ENCODE measurements around the gene LIMS1. TPM values are rescaled to one million over a fixed set of nuclear protein-coding genes. Genes with fewer than 3 reads are reported as not detected.

The LIMS1 gene
- total RNA-seq, 1 donor: 129 TPM

DNA sequence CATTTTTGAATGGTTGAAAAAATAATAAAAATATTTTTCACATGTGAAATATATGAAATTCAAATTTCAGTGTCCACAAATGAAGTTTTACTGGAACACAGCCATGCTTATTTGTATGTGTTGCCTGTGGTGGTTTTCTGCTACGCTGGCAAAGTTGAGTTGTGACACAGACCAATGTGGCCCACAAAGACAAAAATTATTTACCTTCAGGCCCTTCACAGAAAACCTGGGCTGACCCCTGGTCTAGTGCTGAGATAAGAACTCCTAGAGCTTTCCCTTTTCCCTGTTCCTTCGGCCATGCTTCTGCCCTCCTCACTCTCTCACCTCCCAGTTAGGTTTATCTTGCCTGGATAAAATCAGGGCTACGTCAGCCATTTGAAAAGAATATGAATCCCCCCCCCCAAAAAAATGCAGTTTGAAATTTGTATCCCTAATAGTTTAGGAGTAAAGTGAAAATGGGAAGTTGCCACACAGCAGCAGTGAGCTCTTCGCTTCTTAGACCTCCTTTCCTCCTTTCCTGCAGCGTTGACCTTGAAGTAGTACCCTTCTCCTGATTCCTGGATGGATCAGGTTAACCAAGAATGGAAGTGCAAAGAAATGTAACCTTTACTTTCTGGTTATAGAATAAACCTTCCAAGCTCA, 91.0 kb downstream of the LIMS1 start:
- no peaks in the 10 kb centered on the region for H3K27me3 ChIP-seq (ENCODE audit: insufficient read depth, low read length)
- no peak overlapping the region for H2AFZ ChIP-seq (ENCODE audit: low read length)
- H3K79me2 ChIP-seq (ENCODE audit: insufficient read depth, low read length): peaks cover 76% of the 10 kb centered on the region
- TF ChIP-seq, protein P1, sequence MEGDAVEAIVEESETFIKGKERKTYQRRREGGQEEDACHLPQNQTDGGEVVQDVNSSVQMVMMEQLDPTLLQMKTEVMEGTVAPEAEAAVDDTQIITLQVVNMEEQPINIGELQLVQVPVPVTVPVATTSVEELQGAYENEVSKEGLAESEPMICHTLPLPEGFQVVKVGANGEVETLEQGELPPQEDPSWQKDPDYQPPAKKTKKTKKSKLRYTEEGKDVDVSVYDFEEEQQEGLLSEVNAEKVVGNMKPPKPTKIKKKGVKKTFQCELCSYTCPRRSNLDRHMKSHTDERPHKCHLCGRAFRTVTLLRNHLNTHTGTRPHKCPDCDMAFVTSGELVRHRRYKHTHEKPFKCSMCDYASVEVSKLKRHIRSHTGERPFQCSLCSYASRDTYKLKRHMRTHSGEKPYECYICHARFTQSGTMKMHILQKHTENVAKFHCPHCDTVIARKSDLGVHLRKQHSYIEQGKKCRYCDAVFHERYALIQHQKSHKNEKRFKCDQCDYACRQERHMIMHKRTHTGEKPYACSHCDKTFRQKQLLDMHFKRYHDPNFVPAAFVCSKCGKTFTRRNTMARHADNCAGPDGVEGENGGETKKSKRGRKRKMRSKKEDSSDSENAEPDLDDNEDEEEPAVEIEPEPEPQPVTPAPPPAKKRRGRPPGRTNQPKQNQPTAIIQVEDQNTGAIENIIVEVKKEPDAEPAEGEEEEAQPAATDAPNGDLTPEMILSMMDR (IDR thresholded peaks at IDR 0.05; ENCODE audit: extremely low read depth, low read depth, low read length): no peak
- no peak for DNase-seq (ENCODE audit: insufficient read length, low spot score, missing footprints)
- H3K4me1 ChIP-seq (ENCODE audit: insufficient read depth, low read length): peaks cover 19% of the 10 kb centered on the region
- no peaks in the 10 kb centered on the region for H3K9me3 ChIP-seq (ENCODE audit: low read depth, low read length)
- H3K4me2 ChIP-seq (ENCODE audit: insufficient read depth, low read length): no peak overlapping the region
- H3K36me3 ChIP-seq (ENCODE audit: insufficient read depth, low read length): no peaks in the 10 kb centered on the region
- peaks cover 19% of the 10 kb centered on the region for H4K20me1 ChIP-seq (ENCODE audit: insufficient read depth, low read length)
- H3K4me3 ChIP-seq (ENCODE audit: insufficient read depth, low read length): no peak overlapping the region
- H3K27ac ChIP-seq (ENCODE audit: low read depth, low read length): no peak overlapping the region

- TF ChIP-seq, protein P1 (IDR thresholded peaks at IDR 0.05; ENCODE audit: extremely low read depth, low read depth, low read length): no peak
- peaks cover 76% of the 10 kb centered on the region for H3K79me2 ChIP-seq (ENCODE audit: insufficient read depth, low read length)
- peaks cover 19% of the 10 kb centered on the region for H3K4me1 ChIP-seq (ENCODE audit: insufficient read depth, low read length)
- no peak for DNase-seq (ENCODE audit: insufficient read length, low spot score, missing footprints)
- no peaks in the 10 kb centered on the region for H3K9me3 ChIP-seq (ENCODE audit: low read depth, low read length)
- no peaks in the 10 kb centered on the region for H3K27me3 ChIP-seq (ENCODE audit: insufficient read depth, low read length)
- H3K36me3 ChIP-seq (ENCODE audit: insufficient read depth, low read length): no peaks in the 10 kb centered on the region
- H3K4me2 ChIP-seq (ENCODE audit: insufficient read depth, low read length): no peak overlapping the region
- peaks cover 20% of the 10 kb centered on the region for H4K20me1 ChIP-seq (ENCODE audit: insufficient read depth, low read length)
- H3K27ac ChIP-seq (ENCODE audit: low read depth, low read length): no peak overlapping the region
- no peak overlapping the region for H3K4me3 ChIP-seq (ENCODE audit: insufficient read depth, low read length)
- no peak overlapping the region for H2AFZ ChIP-seq (ENCODE audit: low read length)
These were observed 91.5 kb downstream of the LIMS1 start for GRCh38 chr2:108625828-108626195.

DNA sequence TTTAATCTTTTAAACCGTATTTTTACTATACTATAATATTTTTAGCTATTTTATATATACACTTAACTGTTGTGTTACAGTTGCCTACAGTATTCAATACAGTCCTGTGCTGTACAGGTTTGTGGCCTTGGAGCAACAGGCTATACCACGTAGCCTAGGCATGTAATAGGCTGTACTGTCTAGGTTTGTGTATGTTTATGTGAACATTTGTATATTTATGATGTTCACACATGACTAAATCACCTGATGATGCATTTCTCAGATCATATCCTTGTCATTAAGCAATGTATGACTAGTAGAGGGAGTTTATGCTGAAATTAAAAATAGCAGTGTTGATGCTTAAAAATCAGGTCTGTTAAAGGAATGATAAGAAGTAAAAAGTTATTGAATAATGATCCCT, 92.7 kb downstream of the LIMS1 start:
- no peak for DNase-seq (ENCODE audit: insufficient read length, low spot score, missing footprints)
- peaks cover 76% of the 10 kb centered on the region for H3K79me2 ChIP-seq (ENCODE audit: insufficient read depth, low read length)
- peaks cover 19% of the 10 kb centered on the region for H4K20me1 ChIP-seq (ENCODE audit: insufficient read depth, low read length)

GRCh38 chr2:108627911-108628567, 93.8 kb downstream of the LIMS1 start:
- Histone ChIP-seq H3K9me3 (ENCODE audit: low read depth, low read length) (no peaks in the 10 kb centered on the region), H3K27ac (ENCODE audit: low read depth, low read length) (no peak overlapping the region), H3K27me3 (ENCODE audit: insufficient read depth, low read length) (no peaks in the 10 kb centered on the region), H3K36me3 (ENCODE audit: insufficient read depth, low read length) (no peaks in the 10 kb centered on the region), H3K4me3 (ENCODE audit: insufficient read depth, low read length) (no peak overlapping the region), H4K20me1 (ENCODE audit: insufficient read depth, low read length) (peaks cover 19% of the 10 kb centered on the region), H3K4me2 (ENCODE audit: insufficient read depth, low read length) (no peak overlapping the region), H3K79me2 (ENCODE audit: insufficient read depth, low read length) (peaks cover 80% of the 10 kb centered on the region), H2AFZ (ENCODE audit: low read length) (no peak overlapping the region), H3K4me1 (ENCODE audit: insufficient read depth, low read length) (peaks cover 20% of the 10 kb centered on the region)
- TF ChIP-seq, protein P1 (IDR thresholded peaks at IDR 0.05; ENCODE audit: extremely low read depth, low read depth, low read length): no peak
- DNase-seq (ENCODE audit: insufficient read length, low spot score, missing footprints): no peak

More for the DNA sequence above, 92.7 kb downstream of the LIMS1 start:
- no peaks in the 10 kb centered on the region for H3K27me3 ChIP-seq (ENCODE audit: insufficient read depth, low read length)
- no peaks in the 10 kb centered on the region for H3K36me3 ChIP-seq (ENCODE audit: insufficient read depth, low read length)
- TF ChIP-seq, protein P1 (IDR thresholded peaks at IDR 0.05; ENCODE audit: extremely low read depth, low read depth, low read length): no peak
- H3K4me3 ChIP-seq (ENCODE audit: insufficient read depth, low read length): no peak overlapping the region
- H2AFZ ChIP-seq (ENCODE audit: low read length): no peak overlapping the region
- H3K4me2 ChIP-seq (ENCODE audit: insufficient read depth, low read length): no peak overlapping the region
- no peak overlapping the region for H3K27ac ChIP-seq (ENCODE audit: low read depth, low read length)
- H3K9me3 ChIP-seq (ENCODE audit: low read depth, low read length): no peaks in the 10 kb centered on the region
- peaks cover 20% of the 10 kb centered on the region for H3K4me1 ChIP-seq (ENCODE audit: insufficient read depth, low read length)

All from osteoblast (primary cell).